ENCODE data around the gene MPDZ. TPM values are rescaled to one million over a fixed set of nuclear protein-coding genes. Genes with fewer than 3 reads are reported as not detected.

MPDZ gene
- total RNA-seq, 1 experiment from 2014 or later, result 15.3 TPM

- Histone ChIP-seq H3K9me3 (ENCODE audit: insufficient read depth, low read depth) (no peaks in the 10 kb centered on the region), H3F3A (ENCODE audit: insufficient read depth, low read depth) (no peaks in the 10 kb centered on the region), H3K9me2 (ENCODE audit: insufficient read depth) (no peaks in the 10 kb centered on the region), H3K79me2 (ENCODE audit: low read depth) (no peaks in the 10 kb centered on the region), H3K4me3 (no peak overlapping the region), H2AFZ (no peak overlapping the region), H4K20me1 (ENCODE audit: insufficient read depth) (no peaks in the 10 kb centered on the region), H3K27me3 (ENCODE audit: insufficient read depth, low read depth) (no peaks in the 10 kb centered on the region), H3K27ac (no peak overlapping the region), H3K4me1 (replicated peaks; ENCODE audit: insufficient read depth) (no peaks in the 10 kb centered on the region), H3K4me2 (no peak overlapping the region), H3K36me3 (ENCODE audit: low read depth) (no peaks in the 10 kb centered on the region)
- TF ChIP-seq, protein P1, sequence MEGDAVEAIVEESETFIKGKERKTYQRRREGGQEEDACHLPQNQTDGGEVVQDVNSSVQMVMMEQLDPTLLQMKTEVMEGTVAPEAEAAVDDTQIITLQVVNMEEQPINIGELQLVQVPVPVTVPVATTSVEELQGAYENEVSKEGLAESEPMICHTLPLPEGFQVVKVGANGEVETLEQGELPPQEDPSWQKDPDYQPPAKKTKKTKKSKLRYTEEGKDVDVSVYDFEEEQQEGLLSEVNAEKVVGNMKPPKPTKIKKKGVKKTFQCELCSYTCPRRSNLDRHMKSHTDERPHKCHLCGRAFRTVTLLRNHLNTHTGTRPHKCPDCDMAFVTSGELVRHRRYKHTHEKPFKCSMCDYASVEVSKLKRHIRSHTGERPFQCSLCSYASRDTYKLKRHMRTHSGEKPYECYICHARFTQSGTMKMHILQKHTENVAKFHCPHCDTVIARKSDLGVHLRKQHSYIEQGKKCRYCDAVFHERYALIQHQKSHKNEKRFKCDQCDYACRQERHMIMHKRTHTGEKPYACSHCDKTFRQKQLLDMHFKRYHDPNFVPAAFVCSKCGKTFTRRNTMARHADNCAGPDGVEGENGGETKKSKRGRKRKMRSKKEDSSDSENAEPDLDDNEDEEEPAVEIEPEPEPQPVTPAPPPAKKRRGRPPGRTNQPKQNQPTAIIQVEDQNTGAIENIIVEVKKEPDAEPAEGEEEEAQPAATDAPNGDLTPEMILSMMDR (conservative IDR thresholded peaks at IDR 0.05), result no peak
- ChIA-PET CTCF (no interaction called here), POLR2A (ENCODE audit: unreplicated experiment) (no interaction called here)
- DNase-seq, result no peak
- intact Hi-C loops (cut with micrococcal nuclease; ENCODE audit: unreplicated experiment), result no loop called here
- BruUV-seq (replicated peaks), result no TSS peak
Measured at GRCh38 chr9:13071921-13072320, 207.6 kb downstream of the MPDZ start.

DNA sequence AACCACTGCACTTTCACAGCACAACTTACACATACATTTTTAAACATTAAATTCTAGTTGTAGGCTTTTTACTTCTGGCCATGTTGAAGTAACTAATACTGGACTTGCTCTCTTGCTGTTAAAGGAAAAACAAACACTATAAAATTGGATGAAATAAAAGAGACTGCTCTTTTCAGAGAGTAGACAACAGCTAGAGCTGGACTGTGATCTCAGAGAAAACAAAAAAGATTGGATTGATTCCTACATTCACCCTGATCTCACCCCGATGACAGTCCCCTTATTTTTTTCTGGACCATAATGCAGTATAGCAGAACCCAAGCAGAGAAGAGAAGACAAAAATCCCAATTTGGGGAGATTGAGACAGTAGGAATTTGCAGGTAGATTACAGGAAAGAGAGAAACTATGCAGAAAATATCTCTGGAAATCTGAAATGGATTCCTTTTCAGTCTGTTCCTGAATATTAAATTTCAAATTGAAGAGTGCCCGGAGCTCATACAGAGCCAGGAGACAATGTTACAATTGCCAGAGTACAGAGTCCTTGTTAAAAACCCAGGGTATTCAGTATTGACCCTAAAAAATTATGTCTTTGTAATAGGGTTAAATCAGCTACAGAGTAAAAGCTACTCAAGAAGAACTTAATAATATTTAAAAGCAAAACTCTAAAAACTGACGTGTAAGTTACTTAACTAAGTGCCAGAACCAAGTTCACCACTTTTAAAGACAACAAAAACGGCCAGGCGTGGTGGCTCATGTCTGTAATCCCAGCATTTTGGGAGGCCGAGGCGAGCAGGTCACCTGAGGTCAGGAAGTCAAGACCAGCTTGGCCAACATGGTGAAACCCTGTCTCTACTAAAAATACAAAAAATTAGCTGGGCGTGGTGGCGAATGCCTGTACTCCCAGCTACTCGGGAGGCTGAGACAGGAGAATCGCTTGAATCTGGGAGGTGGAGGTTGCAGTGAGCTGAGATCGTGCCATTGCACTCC lies 208.6 kb downstream of the MPDZ start:
- no peaks in the 10 kb centered on the region for H3K9me3 ChIP-seq (ENCODE audit: insufficient read depth, low read depth)
- BruUV-seq (replicated peaks), result no TSS peak
- CTCF ChIA-PET, result no interaction called here
- TF ChIP-seq, protein P1 (conservative IDR thresholded peaks at IDR 0.05), result no peak
- TF ChIP-seq EZH2 (IDR thresholded peaks at IDR 0.05; ENCODE audit: low read depth), result no peak
- no peaks in the 10 kb centered on the region for H3F3A ChIP-seq (ENCODE audit: insufficient read depth, low read depth)
- H3K4me1 ChIP-seq (replicated peaks; ENCODE audit: insufficient read depth), result no peaks in the 10 kb centered on the region
- no peak overlapping the region for H3K4me2 ChIP-seq
- intact Hi-C loops (cut with micrococcal nuclease; ENCODE audit: unreplicated experiment), result no loop called here
- no peak overlapping the region for H3K27ac ChIP-seq
- no peak for DNase-seq
- H3K27me3 ChIP-seq (ENCODE audit: insufficient read depth, low read depth), result no peaks in the 10 kb centered on the region
- H3K79me2 ChIP-seq (ENCODE audit: low read depth), result no peaks in the 10 kb centered on the region
- no peaks in the 10 kb centered on the region for H4K20me1 ChIP-seq (ENCODE audit: insufficient read depth)
- no peak overlapping the region for H3K4me3 ChIP-seq
- H2AFZ ChIP-seq, result no peak overlapping the region
- H3K36me3 ChIP-seq (ENCODE audit: low read depth), result no peaks in the 10 kb centered on the region
- no peaks in the 10 kb centered on the region for H3K9me2 ChIP-seq (ENCODE audit: insufficient read depth)
- POLR2A ChIA-PET (ENCODE audit: unreplicated experiment), result no interaction called here

DNA sequence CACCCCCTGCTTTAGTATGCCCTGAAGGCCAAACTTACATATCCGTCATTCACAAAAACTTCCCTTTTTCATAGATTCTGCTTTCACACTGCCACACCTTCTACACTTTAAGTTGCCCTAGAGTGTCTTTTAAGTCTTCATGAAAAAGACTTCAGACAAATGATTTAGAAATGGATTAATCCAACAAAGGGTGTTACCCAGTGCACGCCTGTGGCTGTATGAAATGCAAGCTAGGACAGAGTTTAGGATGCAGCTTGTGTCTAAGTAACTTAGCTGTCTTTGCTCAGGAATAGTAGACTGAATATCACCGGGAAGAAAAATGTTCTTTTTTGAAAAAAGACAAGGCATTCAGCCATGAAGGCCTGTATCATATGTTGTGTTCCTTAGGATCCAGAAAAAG lies 210.0 kb downstream of the MPDZ start:
- no peaks in the 10 kb centered on the region for H3K79me2 ChIP-seq (ENCODE audit: low read depth)
- no peaks in the 10 kb centered on the region for H3K27me3 ChIP-seq (ENCODE audit: insufficient read depth, low read depth)
- no peak overlapping the region for H3K4me3 ChIP-seq
- DNase-seq, result no peak
- H3K4me1 ChIP-seq (replicated peaks; ENCODE audit: insufficient read depth), result no peaks in the 10 kb centered on the region
- no peaks in the 10 kb centered on the region for H4K20me1 ChIP-seq (ENCODE audit: insufficient read depth)
- H2AFZ ChIP-seq, result no peak overlapping the region
- no peaks in the 10 kb centered on the region for H3F3A ChIP-seq (ENCODE audit: insufficient read depth, low read depth)
- ChIA-PET POLR2A (ENCODE audit: unreplicated experiment) (no interaction called here), CTCF (no interaction called here)
- H3K27ac ChIP-seq, result no peak overlapping the region
- no TSS peak for BruUV-seq (replicated peaks)
- H3K4me2 ChIP-seq, result no peak overlapping the region
- no peaks in the 10 kb centered on the region for H3K9me3 ChIP-seq (ENCODE audit: insufficient read depth, low read depth)
- no peaks in the 10 kb centered on the region for H3K36me3 ChIP-seq (ENCODE audit: low read depth)
- intact Hi-C loops (cut with micrococcal nuclease; ENCODE audit: unreplicated experiment), result no loop called here
- no peaks in the 10 kb centered on the region for H3K9me2 ChIP-seq (ENCODE audit: insufficient read depth)
- no peak for TF ChIP-seq EZH2 (IDR thresholded peaks at IDR 0.05; ENCODE audit: low read depth)
- TF ChIP-seq, protein P1 (conservative IDR thresholded peaks at IDR 0.05), result no peak
